IMR-90 (cell line): Measurements from ENCODE around the gene SDHB. TPM values are rescaled to one million over a fixed set of nuclear protein-coding genes. Genes with fewer than 3 reads are reported as not detected.
A peak's percentile ranks its signal among the peaks of the same experiment; 100 is the strongest.

Experiments
- ATAC-seq: fragments of 200-7000 bp; cut with Tn5 transposase; 2 replicates; pipeline ENCODE4 v1.9.1; 2020; ENCODE audit warnings: low read depth, mild to moderate bottlenecking, moderate library complexity
- BruUV-seq: library from RNA; stranded (reverse); fragments of 400-500 nt; replicated peaks from 2 replicates; lab custom pipeline; 2021; lab: Mats Ljungman, UMichigan
- CTCF ChIA-PET: fragments of 300-600 bp; formaldehyde crosslinking; extraction: SDS; loops from one replicate; lab custom pipeline; 2021; ENCODE audit warnings: antibody characterized with exemption; lab: Yijun Ruan, JAX
- POLR2A ChIA-PET: fragments of 300-600 bp; sonication (Branson Sonifier 250); formaldehyde crosslinking; loops from one replicate; lab custom pipeline; 2022; ENCODE audit warnings: antibody characterized with exemption; ENCODE audit not compliant: unreplicated experiment; lab: Charles Lee
- DNase-seq: peaks from one replicate; pipeline ENCODE4 v3.0.0; 2013
- H2AFZ ChIP-seq: replicated peaks from 2 replicates; pipeline ENCODE3; 2013; ENCODE audit warnings: low read length, mild to moderate bottlenecking; ENCODE audit not compliant: poor library complexity
- H2AK5ac ChIP-seq: 2 replicates; pipeline ENCODE4 v1.6.1; 2013; ENCODE audit warnings: low read depth, low read length, inconsistent platforms
- H2AK9ac ChIP-seq: replicated peaks from 2 replicates; pipeline ENCODE3; 2013; ENCODE audit warnings: mild to moderate bottlenecking, low read depth, low read length, moderate library complexity; ENCODE audit not compliant: poor library complexity
- H2BK120ac ChIP-seq: 2 replicates; pipeline ENCODE4 v1.6.1; 2013; ENCODE audit warnings: low read depth, low read length, inconsistent platforms
- H2BK15ac ChIP-seq: 3 replicates; pipeline ENCODE4 v1.6.1; 2013; ENCODE audit warnings: low read depth, low read length, inconsistent platforms
- H2BK20ac ChIP-seq: 2 replicates; pipeline ENCODE4 v1.6.1; 2013; ENCODE audit warnings: low read depth, mild to moderate bottlenecking, inconsistent platforms, low read length, moderate library complexity
- H2BK5ac ChIP-seq: 2 replicates; pipeline ENCODE4 v1.6.1; 2013; ENCODE audit warnings: mild to moderate bottlenecking, low read depth, low read length, inconsistent platforms; ENCODE audit not compliant: poor library complexity, severe bottlenecking
- H3K14ac ChIP-seq: replicated peaks from 2 replicates; pipeline ENCODE4 v1.6.1; 2013; ENCODE audit warnings: low read depth, low read length, inconsistent platforms
- H3K18ac ChIP-seq: 2 replicates; pipeline ENCODE4 v1.6.1; 2013; ENCODE audit warnings: low read depth, low read length, control low read depth
- H3K23ac ChIP-seq: 2 replicates; pipeline ENCODE4 v1.6.1; 2013; ENCODE audit warnings: low read depth, low read length, inconsistent platforms
- H3K27ac ChIP-seq: 2 replicates; pipeline ENCODE4 v1.5.1; 2013; ENCODE audit warnings: mild to moderate bottlenecking, control low read depth, low read length; ENCODE audit not compliant: insufficient read depth
- H3K27me3 ChIP-seq: 2 replicates; pipeline ENCODE4 v1.6.1; 2013; ENCODE audit warnings: low read length; ENCODE audit not compliant: control insufficient read depth, insufficient read depth
- H3K36me3 ChIP-seq: 2 replicates; pipeline ENCODE4 v1.6.1; 2013; ENCODE audit warnings: low read length, mixed read lengths; ENCODE audit not compliant: control insufficient read depth, insufficient read depth
- H3K4ac ChIP-seq: 2 replicates; pipeline ENCODE4 v1.6.1; 2013; ENCODE audit warnings: low read depth, low read length, inconsistent platforms
- H3K4me1 ChIP-seq: 2 replicates; pipeline ENCODE4 v1.6.1; 2013; ENCODE audit warnings: low read length, mixed read lengths; ENCODE audit not compliant: control insufficient read depth, insufficient read depth
- H3K4me2 ChIP-seq: 2 replicates; pipeline ENCODE4 v1.6.1; 2013; ENCODE audit warnings: low read depth, mild to moderate bottlenecking, control low read depth, low read length, moderate library complexity
- H3K4me3 ChIP-seq: 2 replicates; pipeline ENCODE4 v1.5.1; 2013; ENCODE audit warnings: low read depth, mild to moderate bottlenecking, control low read depth, low read length, moderate library complexity; ENCODE audit not compliant: insufficient read depth
- H3K56ac ChIP-seq: 2 replicates; pipeline ENCODE4 v1.6.1; 2013; ENCODE audit warnings: low read length, inconsistent platforms; ENCODE audit not compliant: insufficient read depth; ENCODE audit errors: extremely low read depth
- H3K79me1 ChIP-seq, 2 experiments: 2 replicates each; pipeline ENCODE4 v1.6.1; 2013; ENCODE audit warnings: low read length in 2 of 2, inconsistent platforms in 1 of 2, low read depth in 1 of 2
- H3K9ac ChIP-seq: 2 replicates; pipeline ENCODE4 v1.6.1; 2013; ENCODE audit warnings: low read depth, low read length, control low read depth
- H3K9me1 ChIP-seq: 2 replicates; pipeline ENCODE4 v1.6.1; 2013; ENCODE audit warnings: low read length, inconsistent platforms; ENCODE audit not compliant: insufficient read depth
- H3K9me3 ChIP-seq: 2 replicates; pipeline ENCODE4 v1.6.1; 2013; ENCODE audit warnings: low read length; ENCODE audit not compliant: control insufficient read depth, insufficient read depth
- H4K20me1 ChIP-seq: 2 replicates; pipeline ENCODE4 v1.6.1; 2013; ENCODE audit warnings: low read length, inconsistent platforms; ENCODE audit not compliant: insufficient read depth
- H4K5ac ChIP-seq: 2 replicates; pipeline ENCODE4 v1.6.1; 2013; ENCODE audit warnings: mild to moderate bottlenecking, low read depth, low read length, control low read depth
- H4K8ac ChIP-seq, 2 experiments: 2 replicates each; pipeline ENCODE4 v1.6.1; 2013; ENCODE audit warnings: low read depth in 2 of 2, low read length in 2 of 2, control low read depth in 1 of 2, inconsistent platforms in 1 of 2
- H4K91ac ChIP-seq: 2 replicates; pipeline ENCODE4 v1.6.1; 2013; ENCODE audit warnings: low read depth, low read length, inconsistent platforms; ENCODE audit not compliant: insufficient read depth
- BHLHE40 ChIP-seq: fragments of 150-350 bp; IDR thresholded peaks from 2 replicates; pipeline ENCODE4 v1.6.1; 2016; ENCODE audit warnings: mild to moderate bottlenecking, low read depth, low read length
- CHD1 ChIP-seq: IDR thresholded peaks from 2 replicates; pipeline ENCODE4 v1.6.1; 2012; ENCODE audit warnings: low read depth, low read length, improper control_type of control experiment
- MXI1 ChIP-seq: IDR thresholded peaks from 2 replicates; pipeline ENCODE4 v1.6.1; 2012; ENCODE audit warnings: low read depth, mild to moderate bottlenecking, low read length, moderate library complexity, borderline replicate concordance
- RAD21 ChIP-seq: IDR thresholded peaks from 2 replicates; pipeline ENCODE4 v1.6.1; 2012; ENCODE audit warnings: low read length, improper control_type of control experiment
- WGBS, 2 experiments: methylation state at CpG; one replicate each; pipeline versions ENCODE4 v1.1.5 to v1.1.7; 2013; ENCODE audit warnings: missing lambda C conversion rate in 2 of 2; ENCODE audit not compliant: insufficient read length in 1 of 2; ENCODE audit errors: extremely low coverage in 2 of 2; 5-methylcytosine and 5-hydroxymethylcytosine counted together
- dilution Hi-C: fragments of 300-500 bp; cut with HindIII; formaldehyde crosslinking; loops from one replicate; pipeline ENCODE4 v1.14.3; 2018; ENCODE audit warnings: low sequenced_read_pairs; ENCODE audit not compliant: unreplicated experiment
- in situ Hi-C: fragments of 300-500 bp; cut with MboI; formaldehyde crosslinking; loops from 3 replicates; pipeline ENCODE4 v1.14.3; 2019; ENCODE audit warnings: low sequenced_read_pairs, inconsistent platforms, mixed read lengths
- intact Hi-C: fragments of 100-400 bp; cut with micrococcal nuclease; formaldehyde crosslinking; loops from 2 replicates; pipeline ENCODE4 v1.10.0; 2022
- polyA plus RNA-seq, 3 experiments: library from polyadenylated mRNA; depleted of rRNA; stranded (reverse); fragments of >200 nt; gene quantifications; 2 replicates each; pipeline ENCODE4 v1.2.3, GENCODE V29; 2012; ENCODE audit warnings: low replicate concordance in 1 of 3
- total RNA-seq: library from RNA; depleted of rRNA; stranded (reverse); fragments of >200 nt; gene quantifications from 2 replicates; pipeline ENCODE4 v1.2.3, GENCODE V29; 2012

SDHB gene
- total and polyA plus RNA-seq, 2 of the 4 experiments (the other 2 are of a cell fraction), result 122 to 206 TPM

DNA sequence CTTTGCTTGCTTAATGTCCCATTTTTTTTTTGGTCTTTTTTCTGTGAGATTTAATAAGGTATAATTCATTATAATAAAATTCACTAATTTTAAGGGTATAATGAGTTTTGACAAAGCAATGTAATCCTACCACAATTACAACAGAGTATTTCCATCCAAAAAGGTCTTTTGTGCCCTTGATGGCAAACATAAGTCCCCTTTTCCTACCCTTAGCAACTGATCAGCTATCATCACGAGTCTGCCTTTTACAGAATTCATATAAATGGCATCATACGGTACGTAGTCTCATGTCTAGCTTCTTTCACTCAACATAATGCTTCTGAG, 7.5 kb downstream of the SDHB start:
- no peak overlapping the region for H4K8ac ChIP-seq
- no peak overlapping the region for H3K9ac ChIP-seq
- H3K23ac ChIP-seq, result no peak overlapping the region
- ChIA-PET CTCF (interaction anchor here (0.6 to 1.4 kb wide), 7 partner anchors 12 to 475 kb away, joined by 3 to 12 read pairs (median 4); no protein-coding TSS in a partner anchor), POLR2A (no interaction called here)
- H3K4me1 ChIP-seq, result no peaks in the 10 kb centered on the region
- H2BK15ac ChIP-seq, result no peak overlapping the region
- H2AK9ac ChIP-seq, result no peak overlapping the region
- H3K14ac ChIP-seq, result no peak overlapping the region
- H3K36me3 ChIP-seq, result peaks cover 24% of the 10 kb centered on the region
- H3K9me3 ChIP-seq, result no peaks in the 10 kb centered on the region
- no peaks in the 10 kb centered on the region for H3K27me3 ChIP-seq
- peaks cover 22 to 42% of the 10 kb centered on the region in 2 experiments for H3K79me1 ChIP-seq
- no CpG with 5 or more reads among the region's 3 CpGs for WGBS, 2 experiments
- H4K91ac ChIP-seq, result no peak overlapping the region
- H3K56ac ChIP-seq, result no peak overlapping the region
- intact Hi-C loops, result loop anchor here (1.0 kb wide), 1 partner anchor 95 kb away; no protein-coding TSS in a partner anchor
- no peak overlapping the region for H2BK120ac ChIP-seq
- no peak overlapping the region for H3K4me2 ChIP-seq
- H3K27ac ChIP-seq, result no peak overlapping the region
- no peak overlapping the region for H3K4me3 ChIP-seq
- no peaks in the 10 kb centered on the region for H3K9me1 ChIP-seq
- no peak overlapping the region for H4K5ac ChIP-seq
- peaks cover 18% of the 10 kb centered on the region for H4K20me1 ChIP-seq
- ATAC-seq (peak; percentile 10; the same call in 1 of the 2 replicates), DNase-seq (no peak)
- BruUV-seq, result no TSS peak
- no peak overlapping the region for H2BK5ac ChIP-seq
- TF ChIP-seq RAD21 (no peak), BHLHE40 (no peak), MXI1 (no peak), CHD1 (no peak)
- dilution Hi-C loops, result no loop called here
- no peak overlapping the region for H2BK20ac ChIP-seq
- H2AK5ac ChIP-seq, result no peak overlapping the region
- in situ Hi-C loops, result loop anchor here (25.0 kb wide), 1 partner anchor 434 kb away; the partner anchor contains the start of gene NBPF1
- H3K18ac ChIP-seq, result no peak overlapping the region
- H2AFZ ChIP-seq, result no peak overlapping the region
- no peak overlapping the region for H3K4ac ChIP-seq
